H54 (cell line): Measurements from ENCODE around the gene CNTNAP2.
A peak's percentile ranks its signal among the peaks of the same experiment; 100 is the strongest.

Experiments used
- DNase-seq: peaks from one replicate; pipeline ENCODE4 v3.0.0; 2011; ENCODE audit warnings: low spot score, mixed read lengths; ENCODE audit not compliant: insufficient read length
- FAIRE-seq: peaks from 3 replicates; lab custom pipeline; 2011; peaks lifted over from hg19 to GRCh38; lab: Jason Lieb, UNC
- POLR2A ChIP-seq: IDR thresholded peaks from 2 replicates; pipeline ENCODE4 v1.6.1; 2011; ENCODE audit warnings: low read depth, mild to moderate bottlenecking, low read length

The CNTNAP2 gene

GRCh38 chr7:147510201-147510542 lies 1393.6 kb downstream of the CNTNAP2 start:
- no peak for FAIRE-seq
- no peak for TF ChIP-seq POLR2A
- no peak for DNase-seq

DNA sequence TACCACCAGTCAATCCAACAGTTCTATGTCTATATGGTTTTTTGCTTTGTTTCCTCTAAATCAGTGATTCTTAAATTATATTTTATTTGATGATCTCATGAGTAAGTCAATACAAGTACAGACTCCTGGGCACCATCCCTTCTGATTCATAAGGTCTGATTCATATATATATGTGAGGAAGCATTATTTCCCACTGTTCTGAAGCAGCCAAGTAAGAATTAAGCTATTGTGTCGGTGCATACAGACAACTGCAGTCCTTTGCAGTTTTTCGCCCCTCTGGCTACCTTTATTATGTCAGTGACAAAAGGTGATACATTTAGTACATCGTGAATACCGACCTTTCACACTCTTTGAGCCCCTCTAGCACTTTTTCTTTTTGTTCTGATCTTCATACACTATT lies 1394.3 kb downstream of the CNTNAP2 start:
- FAIRE-seq, result no peak
- DNase-seq, result peak; percentile 7
- TF ChIP-seq POLR2A, result no peak

GRCh38 chr7:147513451-147513850 lies 1396.8 kb downstream of the CNTNAP2 start:
- no peak for TF ChIP-seq POLR2A
- DNase-seq (no peak), FAIRE-seq (no peak)

DNA sequence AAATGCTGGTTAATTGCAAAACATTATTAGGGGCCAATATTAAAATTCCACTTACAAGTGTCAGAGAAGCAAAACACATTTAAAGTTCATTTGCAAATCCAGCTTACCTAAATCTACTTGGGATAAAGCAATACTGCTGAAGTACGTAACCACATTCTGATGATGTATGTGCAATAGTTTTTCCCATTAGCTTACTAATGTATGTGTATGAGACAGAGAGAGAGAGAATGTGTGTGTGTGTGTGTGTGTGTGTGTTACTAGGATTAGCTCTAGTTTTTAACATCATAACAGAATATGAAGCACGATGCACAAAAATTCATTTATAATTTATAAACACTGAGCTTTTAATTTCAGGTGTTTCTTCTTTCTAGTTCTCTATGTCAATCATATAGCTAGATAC lies 1399.8 kb downstream of the CNTNAP2 start:
- DNase-seq (no peak), FAIRE-seq (no peak)
- no peak for TF ChIP-seq POLR2A

- no peak for TF ChIP-seq POLR2A
- FAIRE-seq, result no peak
These were observed 1402.5 kb downstream of the CNTNAP2 start for GRCh38 chr7:147519062-147519461.

DNA sequence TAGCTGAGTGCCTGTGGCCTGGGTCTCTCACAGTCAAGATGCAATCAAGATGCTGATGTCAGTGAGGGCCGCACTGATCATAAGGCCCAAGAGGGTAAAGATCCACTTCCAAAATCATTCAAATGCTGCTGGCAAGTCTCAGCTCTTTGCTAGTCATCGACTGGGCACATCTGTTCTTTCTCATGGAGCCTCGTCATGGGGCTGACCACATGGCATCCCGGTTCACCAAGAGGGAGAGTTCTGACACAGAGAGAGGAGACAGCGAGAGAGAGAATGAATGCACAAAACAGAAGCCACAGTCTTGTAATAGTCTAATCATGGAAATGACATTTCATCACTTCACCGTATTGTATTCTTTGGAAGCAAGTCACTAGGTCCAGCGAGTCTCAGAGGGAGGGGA lies 1406.5 kb downstream of the CNTNAP2 start:
- no peak for DNase-seq
- no peak for TF ChIP-seq POLR2A
- FAIRE-seq, result no peak

More at GRCh38 chr7:147519062-147519461, 1402.5 kb downstream of the CNTNAP2 start:
- DNase-seq, result no peak

GRCh38 chr7:147524726-147525250 lies 1408.2 kb downstream of the CNTNAP2 start:
- TF ChIP-seq POLR2A, result no peak
- FAIRE-seq (no peak), DNase-seq (no peak)

GRCh38 chr7:147525325-147525724 lies 1408.7 kb downstream of the CNTNAP2 start:
- TF ChIP-seq POLR2A, result no peak
- FAIRE-seq, result no peak

DNA sequence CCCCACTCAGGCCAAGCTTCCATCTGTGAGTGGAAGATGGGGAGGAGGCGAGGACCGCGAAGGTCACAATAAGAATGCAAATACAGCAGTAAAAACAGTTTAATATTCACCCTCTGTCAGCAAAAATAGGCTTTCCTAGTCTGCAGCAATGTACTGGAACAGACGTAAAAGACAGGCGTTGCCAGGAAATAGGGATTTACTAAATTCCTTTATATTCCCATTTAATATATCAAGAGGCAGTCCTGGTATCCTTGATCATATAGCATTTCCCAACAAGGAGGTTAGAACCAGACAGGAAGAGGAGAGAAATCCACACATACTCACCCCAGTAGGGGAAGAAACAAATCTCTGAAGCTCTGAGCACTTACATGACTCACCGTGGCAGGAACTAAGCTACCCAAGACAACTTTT lies 1419.1 kb downstream of the CNTNAP2 start:
- DNase-seq (peak; percentile 16), FAIRE-seq (peak; percentile 80)
- no peak for TF ChIP-seq POLR2A

More at GRCh38 chr7:147525325-147525724, 1408.7 kb downstream of the CNTNAP2 start:
- no peak for DNase-seq

- DNase-seq, result no peak
- no peak for FAIRE-seq
- no peak for TF ChIP-seq POLR2A
These were observed 1423.1 kb downstream of the CNTNAP2 start for GRCh38 chr7:147539685-147540084.

GRCh38 chr7:147540743-147541142 lies 1424.1 kb downstream of the CNTNAP2 start:
- FAIRE-seq, result no peak

DNA sequence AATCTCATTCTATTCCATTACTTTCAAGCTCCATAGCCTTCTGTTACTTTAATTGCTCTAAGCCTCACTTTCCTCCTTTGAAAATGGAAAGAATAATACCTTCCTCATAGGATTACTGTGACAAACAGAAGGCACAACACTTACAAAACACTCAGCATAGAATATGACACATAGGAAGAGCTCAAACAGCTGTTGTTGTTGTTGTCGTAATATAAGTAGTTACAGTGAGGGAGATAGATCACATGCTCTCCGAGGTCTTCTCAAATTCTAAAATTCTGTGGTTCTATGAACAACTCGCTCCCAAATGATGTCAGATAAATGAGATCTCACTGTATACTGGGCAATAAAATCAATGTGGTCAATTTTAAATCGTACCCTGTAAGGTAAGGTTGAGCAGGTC lies 1424.7 kb downstream of the CNTNAP2 start:
- no peak for FAIRE-seq
- no peak for DNase-seq
- no peak for TF ChIP-seq POLR2A

More at GRCh38 chr7:147540743-147541142, 1424.1 kb downstream of the CNTNAP2 start:
- no peak for DNase-seq
- TF ChIP-seq POLR2A, result no peak

DNA sequence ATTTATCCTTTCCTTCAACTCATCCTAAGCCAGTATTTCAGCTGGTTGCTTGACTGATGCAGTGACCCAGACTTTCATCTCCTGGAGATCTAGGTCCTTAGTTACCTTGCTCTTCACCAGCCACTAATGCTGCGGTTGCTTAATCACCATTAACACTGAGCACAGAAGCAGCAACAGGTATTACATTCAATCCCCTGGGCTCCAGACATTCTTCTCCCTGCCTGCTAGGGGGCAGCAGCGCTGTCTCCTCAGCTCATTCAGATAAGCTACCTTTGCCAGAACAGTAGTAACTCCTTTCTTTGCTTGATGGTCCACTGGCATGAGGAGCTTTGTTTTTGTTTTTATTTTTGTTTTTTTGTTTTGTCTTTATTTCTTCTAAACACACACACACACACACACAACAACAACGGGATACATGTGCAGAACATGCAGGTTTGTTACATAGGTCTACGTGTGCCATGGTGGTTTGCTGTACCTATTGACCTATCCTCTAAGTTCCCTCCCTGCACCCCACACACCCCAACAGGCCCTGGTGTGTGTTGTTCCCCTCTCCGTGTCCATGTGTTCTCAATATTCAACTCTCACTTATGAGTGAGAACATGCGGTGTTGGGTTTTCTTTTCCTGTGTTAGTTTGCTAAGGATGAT lies 1430.8 kb downstream of the CNTNAP2 start:
- TF ChIP-seq POLR2A, result no peak
- DNase-seq, result peak; percentile 6
- peak; percentile 58 for FAIRE-seq

DNA sequence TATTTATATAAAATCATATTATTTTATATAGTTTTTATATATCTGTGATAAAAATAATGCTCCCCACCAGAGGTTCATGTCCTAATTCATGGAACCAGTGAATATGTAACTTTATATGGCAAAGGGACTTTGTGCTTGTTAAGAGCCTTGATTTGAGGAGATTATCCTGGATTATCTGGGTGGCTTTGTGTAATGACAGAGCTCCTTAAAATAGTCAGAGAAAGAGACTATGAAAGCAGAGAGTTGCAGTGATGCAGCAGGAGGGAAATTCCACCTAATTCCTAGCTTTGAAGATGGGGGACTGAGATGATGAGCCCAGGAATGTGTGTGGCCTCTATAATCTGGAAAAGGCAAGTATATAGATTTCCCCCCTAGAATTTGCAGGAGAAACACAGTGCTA lies 1439.7 kb downstream of the CNTNAP2 start:
- DNase-seq (no peak), FAIRE-seq (no peak)
- TF ChIP-seq POLR2A, result no peak

GRCh38 chr7:147563669-147564068 lies 1447.1 kb downstream of the CNTNAP2 start:
- no peak for DNase-seq
- no peak for FAIRE-seq
- no peak for TF ChIP-seq POLR2A
